Heart right ventricle (tissue), 16 donors: ENCODE results near the gene C17orf50. TPM values are rescaled to one million over a fixed set of nuclear protein-coding genes. Genes with fewer than 3 reads are reported as not detected.

ENCODE experiments used
- ATAC-seq, 8 donors: fragments of 200-7000 bp; cut with Tn5 transposase; one replicate each; pipeline ENCODE4 v1.9.1; 2020; ENCODE audit warnings: mild to moderate bottlenecking in 8 of 8, moderate library complexity in 8 of 8, moderate number of reproducible peaks in 1 of 8
- DNase-seq, 2 donors: peaks; one replicate each; pipeline ENCODE4 v3.0.0-alpha.2; 2020
- H3K27ac ChIP-seq, 10 donors: fragments of 200-600 bp; sonication (generic) in 2 of 10; one replicate each; pipeline versions ENCODE4 v1.5.0 to v1.8.0; 2020 to 2022; ENCODE audit warnings: mild to moderate bottlenecking in 3 of 10
- H3K27me3 ChIP-seq, 7 donors: fragments of 200-600 bp; one replicate each; pipeline ENCODE4 v1.8.0; 2021 to 2022; ENCODE audit warnings: mild to moderate bottlenecking in 2 of 7
- H3K36me3 ChIP-seq, 9 donors: fragments of 200-600 bp; sonication (generic) in 1 of 9; one replicate each; pipeline versions ENCODE4 v1.5.0 to v1.8.0; 2020 to 2022; ENCODE audit warnings: mild to moderate bottlenecking in 2 of 9
- H3K4me1 ChIP-seq, 9 donors: fragments of 200-600 bp; sonication (generic) in 1 of 9; one replicate each; pipeline versions ENCODE4 v1.5.0 to v1.8.0; 2020 to 2022; ENCODE audit warnings: mild to moderate bottlenecking in 4 of 9
- H3K4me3 ChIP-seq, 10 donors: fragments of 200-600 bp; sonication (generic) in 2 of 10; one replicate each; pipeline versions ENCODE4 v1.5.0 to v1.8.0; 2020 to 2022; ENCODE audit warnings: mild to moderate bottlenecking in 7 of 10, moderate library complexity in 2 of 10
- H3K9me3 ChIP-seq, 11 donors: fragments of 200-600 bp in 10 of 11; sonication (generic) in 2 of 11; one replicate each; pipeline versions ENCODE4 v1.5.0 to v1.8.0; 2013 to 2022; ENCODE audit warnings: mild to moderate bottlenecking in 2 of 11, control low read depth in 1 of 11, moderate library complexity in 1 of 11
- WGBS, 2 donors: extraction: QIAGEN DNeasy Blood & Tissue Kit; methylation state at CpG; one replicate each; pipeline ENCODE4 v1.1.7; 2013; ENCODE audit warnings: inconsistent platforms in 1 of 2; 5-methylcytosine and 5-hydroxymethylcytosine counted together
- intact Hi-C, 10 donors: fragments of 100-400 bp; cut with DNase I; formaldehyde crosslinking; loops; one replicate each; pipeline versions ENCODE4 v1.11.1 to v1.14.2; 2022
- polyA plus RNA-seq, 2 donors: library from polyadenylated mRNA; stranded (reverse); fragments of 200-250 nt; gene quantifications; one replicate each; pipeline ENCODE4 v1.2.3, GENCODE V29; 2013
- total RNA-seq, 10 donors: library from RNA; stranded (reverse); fragmentation: NEBNext Ultra II Directional in 3 of 10; extraction: Animal tissue kit (Norgen Biotek cat#: 25700) in 3 of 10; gene quantifications; one replicate each; pipeline versions ENCODE4 v1.2.1 to v1.2.4, GENCODE V29; 2021 to 2023
- TF ChIP-seq, protein P1 (sequence below), 9 donors: fragments of 200-600 bp; sonication (generic) in 2 of 9; IDR thresholded peaks; one replicate each; pipeline versions ENCODE4 v1.5.0 to v1.8.0; 2021 to 2022; ENCODE audit warnings: antibody characterized with exemption in 9 of 9, mild to moderate bottlenecking in 5 of 9, moderate library complexity in 1 of 9
- donor health status: Arrhythmogenic right ventricular cardiomyopathy.
- donor health status: ischemic (EF 13 %, LVEDD 7.1; RV severe dilation, severe dysfunction).
- donor health status: healthy with polysubstance abuse.
- donor health status: DM: no; HTN: yes; CAD: no.
- donor health status: DM: no; HTN: no; CAD: no.
- donor health status: ischemic (EF 25% LVEDD 6.9; RV normal size, moderate dysfunction).
- donor health status: ischemic (EF 25% LVEDD 5.7; RV mildly dilated, moderate dysfunction).
- donor health status: healthy.
- donor health status: DM: yes; HTN: yes; CAD: no.
- donor health status: Ischemic cardiomyopathy.
- donor health status: ischemic (EF 35%, LVEDD 5.7; RV mildly dilated, moderate dysfunction).
- donor health status: nonischemic (EF 11% LVEDD 7.7; RV severe dilation, severe dysfunction).
- donor health status: DM: yes; HTN: yes; CAD: no.
- donor health status: PGD.
- donor health status: ischemic (EF 29% LVEDD 5.4; RV normal size, mild dysfunction).
- donor health status: nonischemic (EF 23%, LVEDD 6.1; RV moderate dilation, normal function).

The C17orf50 gene
- total and polyA plus RNA-seq, 12 donors = not detected

DNA sequence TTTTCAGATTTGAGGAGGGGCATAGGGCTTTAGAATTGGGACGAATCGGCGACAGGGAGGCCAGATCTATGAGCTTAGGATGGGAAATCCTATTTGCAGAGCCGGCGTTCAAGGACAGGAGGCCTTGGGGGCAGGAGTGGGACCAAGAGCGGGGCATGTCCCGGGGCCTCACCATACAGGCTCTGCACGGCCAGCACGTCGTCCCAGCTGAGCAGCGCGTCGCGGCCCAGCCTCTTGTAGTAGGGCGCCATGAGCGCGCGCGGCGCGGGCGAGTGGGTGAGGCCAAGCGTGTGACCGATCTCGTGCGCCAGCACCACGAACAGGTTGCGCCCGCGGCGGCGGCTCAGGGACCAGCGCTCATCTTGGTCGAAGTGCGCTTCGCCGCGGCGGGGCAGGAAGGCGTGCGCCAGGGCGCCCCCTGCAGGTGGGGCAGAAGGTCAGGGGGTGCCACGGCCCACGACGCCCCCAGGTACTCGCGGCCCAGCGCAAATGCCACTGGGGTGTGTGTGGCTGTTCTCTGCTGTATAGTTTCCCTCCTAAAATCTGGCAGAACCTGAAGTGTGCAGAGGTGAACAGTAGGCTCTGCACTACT is 9.3 kb downstream of the C17orf50 start:
- peaks cover 4 to 34% (median 16%) of the 10 kb centered on the region in 9 donors for H3K4me1 ChIP-seq
- H3K27ac ChIP-seq = no peak overlapping the region
- TF ChIP-seq, protein P1, sequence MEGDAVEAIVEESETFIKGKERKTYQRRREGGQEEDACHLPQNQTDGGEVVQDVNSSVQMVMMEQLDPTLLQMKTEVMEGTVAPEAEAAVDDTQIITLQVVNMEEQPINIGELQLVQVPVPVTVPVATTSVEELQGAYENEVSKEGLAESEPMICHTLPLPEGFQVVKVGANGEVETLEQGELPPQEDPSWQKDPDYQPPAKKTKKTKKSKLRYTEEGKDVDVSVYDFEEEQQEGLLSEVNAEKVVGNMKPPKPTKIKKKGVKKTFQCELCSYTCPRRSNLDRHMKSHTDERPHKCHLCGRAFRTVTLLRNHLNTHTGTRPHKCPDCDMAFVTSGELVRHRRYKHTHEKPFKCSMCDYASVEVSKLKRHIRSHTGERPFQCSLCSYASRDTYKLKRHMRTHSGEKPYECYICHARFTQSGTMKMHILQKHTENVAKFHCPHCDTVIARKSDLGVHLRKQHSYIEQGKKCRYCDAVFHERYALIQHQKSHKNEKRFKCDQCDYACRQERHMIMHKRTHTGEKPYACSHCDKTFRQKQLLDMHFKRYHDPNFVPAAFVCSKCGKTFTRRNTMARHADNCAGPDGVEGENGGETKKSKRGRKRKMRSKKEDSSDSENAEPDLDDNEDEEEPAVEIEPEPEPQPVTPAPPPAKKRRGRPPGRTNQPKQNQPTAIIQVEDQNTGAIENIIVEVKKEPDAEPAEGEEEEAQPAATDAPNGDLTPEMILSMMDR (IDR thresholded peaks at IDR 0.05) = peak in 2 of 9 donors; percentile 21 to 23
- intact Hi-C loops = loop anchor here in 2 of 10 donors (5.0 to 10.0 kb wide), 2 partner anchors 32 to 595 kb away; no protein-coding TSS in a partner anchor
- DNase-seq (no peak), ATAC-seq (no peak)
- H3K9me3 ChIP-seq = no peaks in the 10 kb centered on the region
- H3K36me3 ChIP-seq = no peaks in the 10 kb centered on the region
- peaks cover 0 to 3% (median 0%) of the 10 kb centered on the region in 7 donors for H3K27me3 ChIP-seq
- WGBS, 2 donors = 93 to 94% methylated on average over 48 of the region's 48 CpGs
- no peak overlapping the region for H3K4me3 ChIP-seq

DNA sequence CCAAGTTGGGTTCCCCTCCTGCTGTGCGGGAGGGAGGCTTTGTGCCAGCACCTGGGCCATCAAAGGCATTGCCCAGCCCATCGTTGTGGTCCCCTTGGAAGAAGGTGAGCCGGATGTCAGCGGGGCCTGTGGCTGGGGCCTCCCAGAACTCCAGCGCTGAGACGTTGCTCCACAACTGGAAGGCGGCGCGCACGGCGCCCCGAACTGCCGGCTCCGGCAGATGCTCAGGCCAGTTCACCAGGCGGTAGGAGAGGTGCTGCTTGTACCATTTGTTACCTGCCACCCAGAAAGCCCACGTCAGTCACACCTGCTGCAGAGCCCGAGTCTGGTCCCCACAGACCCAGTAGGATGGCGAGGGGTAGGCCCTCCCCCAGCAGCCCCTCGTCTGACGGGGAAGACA is 12.4 kb downstream of the C17orf50 start:
- no peak for DNase-seq
- Histone ChIP-seq H3K4me1 (peaks cover 4 to 36% (median 21%) of the 10 kb centered on the region in 9 donors), H3K36me3 (no peaks in the 10 kb centered on the region), H3K9me3 (no peaks in the 10 kb centered on the region), H3K4me3 (no peak overlapping the region), H3K27ac (peak overlapping the region in 2 of 10 donors; percentile 15 to 24), H3K27me3 (no peaks in the 10 kb centered on the region)
- no peak for ATAC-seq
- intact Hi-C loops = no loop called here
- WGBS, 2 donors = 91 to 92% methylated on average over 20 of the region's 20 CpGs
- TF ChIP-seq, protein P1 (IDR thresholded peaks at IDR 0.05) = no peak

DNA sequence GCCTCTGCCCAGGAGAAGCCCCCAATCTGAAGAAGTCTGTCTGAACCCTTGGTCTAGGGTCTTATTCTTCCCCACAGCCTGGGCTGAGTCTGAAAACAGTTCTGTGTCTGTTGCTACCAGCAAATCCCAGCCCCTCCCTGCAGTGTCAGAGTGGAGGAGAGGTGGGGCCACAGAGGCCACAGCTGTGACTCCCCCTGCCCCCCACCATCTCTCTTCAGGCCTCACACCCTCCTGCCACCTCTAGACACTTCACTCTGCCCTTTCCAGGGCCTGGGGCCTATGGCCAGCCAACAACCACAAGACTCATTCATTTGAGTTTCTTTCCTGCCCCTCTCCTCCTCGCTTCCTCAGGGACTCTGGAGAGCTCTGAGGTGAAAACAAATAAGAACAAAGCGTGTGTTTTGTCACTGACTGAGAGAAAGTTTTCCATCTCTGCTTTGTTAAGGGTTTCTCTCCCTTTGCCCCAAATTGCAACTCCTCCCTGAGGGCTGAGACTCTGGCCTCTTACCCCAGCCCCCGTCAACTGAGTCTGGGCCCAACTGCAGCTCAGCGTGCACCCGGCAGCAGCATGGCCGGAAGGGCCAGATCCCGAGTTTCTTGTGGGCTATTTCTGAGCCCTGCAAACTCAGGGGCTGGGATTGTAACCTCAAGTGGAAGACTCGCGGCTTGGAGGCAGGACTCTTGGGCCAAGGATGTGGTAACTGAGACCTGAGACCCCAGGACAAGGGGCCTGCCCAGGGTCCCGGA is 13.2 kb downstream of the C17orf50 start:
- H3K27ac ChIP-seq = peak overlapping the region in 4 of 10 donors; percentile 12 to 48 (median 20)
- intact Hi-C loops = no loop called here
- DNase-seq (no peak), ATAC-seq (peak in 6 of 8 donors; percentile 11 to 47 (median 22))
- WGBS, 2 donors = 59 to 66% methylated on average over 10 of the region's 10 CpGs
- no peaks in the 10 kb centered on the region for H3K9me3 ChIP-seq
- H3K4me3 ChIP-seq = no peak overlapping the region
- no peaks in the 10 kb centered on the region for H3K36me3 ChIP-seq
- TF ChIP-seq, protein P1 (IDR thresholded peaks at IDR 0.05) = no peak
- peaks cover 4 to 42% (median 21%) of the 10 kb centered on the region in 9 donors for H3K4me1 ChIP-seq
- H3K27me3 ChIP-seq = no peaks in the 10 kb centered on the region

DNA sequence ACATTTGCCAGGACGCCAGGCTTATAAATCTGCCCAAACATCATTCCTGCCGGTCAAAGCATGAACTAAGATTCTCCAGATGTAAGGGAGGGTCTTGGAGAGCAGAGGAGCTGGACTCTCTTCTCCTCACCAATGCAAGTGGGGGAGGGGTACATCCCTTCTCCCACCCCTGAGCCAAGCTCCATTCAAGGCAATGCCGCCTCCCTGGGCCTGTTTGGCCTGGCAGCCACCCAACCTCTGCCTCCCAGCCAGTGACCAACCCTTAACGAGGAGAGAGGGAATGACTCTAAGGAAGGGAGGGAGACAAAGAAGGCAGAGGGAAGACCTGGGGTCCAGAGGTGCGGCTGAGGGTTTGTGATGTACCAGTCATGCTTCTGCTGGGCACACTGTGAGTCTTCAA is 13.8 kb downstream of the C17orf50 start:
- peaks cover 4 to 43% (median 21%) of the 10 kb centered on the region in 9 donors for H3K4me1 ChIP-seq
- H3K36me3 ChIP-seq = no peaks in the 10 kb centered on the region
- ATAC-seq = peak; percentile 31 to 89 (median 66)
- TF ChIP-seq, protein P1 (IDR thresholded peaks at IDR 0.05) = no peak
- H3K4me3 ChIP-seq = no peak overlapping the region
- H3K27me3 ChIP-seq = no peaks in the 10 kb centered on the region
- intact Hi-C loops = no loop called here
- no peaks in the 10 kb centered on the region for H3K9me3 ChIP-seq
- H3K27ac ChIP-seq = peak overlapping the region in 4 of 10 donors; percentile 4 to 48 (median 18)
- peak; percentile 29 to 49 for DNase-seq
- 45 to 59% methylated on average over 5 of the region's 5 CpGs for WGBS, 2 donors
